Measurements from ENCODE around the gene THAP3.

THAP3 gene

DNA sequence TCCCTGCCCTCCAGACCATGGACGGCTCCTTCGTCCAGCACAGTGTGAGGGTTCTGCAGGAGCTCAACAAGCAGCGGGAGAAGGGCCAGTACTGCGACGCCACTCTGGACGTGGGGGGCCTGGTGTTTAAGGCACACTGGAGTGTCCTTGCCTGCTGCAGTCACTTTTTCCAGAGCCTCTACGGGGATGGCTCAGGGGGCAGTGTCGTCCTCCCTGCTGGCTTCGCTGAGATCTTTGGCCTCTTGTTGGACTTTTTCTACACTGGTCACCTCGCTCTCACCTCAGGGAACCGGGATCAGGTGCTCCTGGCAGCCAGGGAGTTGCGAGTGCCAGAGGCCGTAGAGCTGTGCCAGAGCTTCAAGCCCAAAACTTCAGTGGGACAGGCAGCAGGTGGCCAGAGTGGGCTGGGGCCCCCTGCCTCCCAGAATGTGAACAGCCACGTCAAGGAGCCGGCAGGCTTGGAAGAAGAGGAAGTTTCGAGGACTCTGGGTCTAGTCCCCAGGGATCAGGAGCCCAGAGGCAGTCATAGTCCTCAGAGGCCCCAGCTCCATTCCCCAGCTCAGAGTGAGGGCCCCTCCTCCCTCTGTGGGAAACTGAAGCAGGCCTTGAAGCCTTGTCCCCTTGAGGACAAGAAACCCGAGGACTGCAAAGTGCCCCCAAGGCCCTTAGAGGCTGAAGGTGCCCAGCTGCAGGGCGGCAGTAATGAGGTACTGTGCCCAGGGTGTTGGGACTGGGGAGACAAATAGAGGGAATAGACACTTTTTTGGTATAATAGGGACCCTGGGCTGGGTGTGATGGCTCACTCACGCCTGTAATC is 43.9 kb upstream of the THAP3 start:
- Histone ChIP-seq H3K9me3 (ENCODE audit: control extremely low read depth in 1 of 5, control insufficient read depth in 4 of 5, insufficient read depth in 2 of 5, low read depth in 1 of 5, low read length in 4 of 5) (no peaks in the 10 kb centered on the region), H3K4me3 (ENCODE audit: control insufficient read depth in 1 of 7, extremely low read depth in 1 of 7, insufficient read depth in 4 of 7, low read depth in 2 of 7, low read length in 6 of 7) (peak overlapping the region; percentile 64 to 85 (median 76)), H3K27ac (ENCODE audit: insufficient read depth in 1 of 2, low read depth in 1 of 2, low read length in 2 of 2, poor library complexity in 1 of 2, severe bottlenecking in 2 of 2) (peak overlapping the region; percentile 81 to 94), H3K36me3 (ENCODE audit: control insufficient read depth in 4 of 4, insufficient read depth in 4 of 4, low read length in 3 of 4) (peaks cover 0 to 9% (median 1%) of the 10 kb centered on the region in 4 experiments), H3K27me3 (replicated peaks in 2 of 5; ENCODE audit: control insufficient read depth in 4 of 5, insufficient read depth in 5 of 5, low read length in 4 of 5) (no peaks in the 10 kb centered on the region), H3K4me1 (ENCODE audit: control extremely low read depth in 1 of 4, control insufficient read depth in 4 of 4, insufficient read depth in 4 of 4, low read length in 3 of 4) (peaks cover 4 to 39% (median 34%) of the 10 kb centered on the region in 4 experiments)
- POLR2A ChIA-PET = interaction anchor here (0.6 to 1.3 kb wide), 5 partner anchors 19 to 28 kb away, joined by 3 to 11 read pairs (median 4); partner anchors contain the start of genes KLHL21 and TAS1R1
- CTCF ChIA-PET = interaction anchor here (0.8 to 2.6 kb wide), 11 partner anchors 9 to 66 kb away, joined by 3 to 12 read pairs (median 4); partner anchors contain the start of genes NOL9 and TAS1R1
- WGBS (ENCODE audit: insufficient coverage) = 37% methylated on average over 19 of the region's 19 CpGs
- DNase-seq = peak; percentile 31 to 46 (median 32)

DNA sequence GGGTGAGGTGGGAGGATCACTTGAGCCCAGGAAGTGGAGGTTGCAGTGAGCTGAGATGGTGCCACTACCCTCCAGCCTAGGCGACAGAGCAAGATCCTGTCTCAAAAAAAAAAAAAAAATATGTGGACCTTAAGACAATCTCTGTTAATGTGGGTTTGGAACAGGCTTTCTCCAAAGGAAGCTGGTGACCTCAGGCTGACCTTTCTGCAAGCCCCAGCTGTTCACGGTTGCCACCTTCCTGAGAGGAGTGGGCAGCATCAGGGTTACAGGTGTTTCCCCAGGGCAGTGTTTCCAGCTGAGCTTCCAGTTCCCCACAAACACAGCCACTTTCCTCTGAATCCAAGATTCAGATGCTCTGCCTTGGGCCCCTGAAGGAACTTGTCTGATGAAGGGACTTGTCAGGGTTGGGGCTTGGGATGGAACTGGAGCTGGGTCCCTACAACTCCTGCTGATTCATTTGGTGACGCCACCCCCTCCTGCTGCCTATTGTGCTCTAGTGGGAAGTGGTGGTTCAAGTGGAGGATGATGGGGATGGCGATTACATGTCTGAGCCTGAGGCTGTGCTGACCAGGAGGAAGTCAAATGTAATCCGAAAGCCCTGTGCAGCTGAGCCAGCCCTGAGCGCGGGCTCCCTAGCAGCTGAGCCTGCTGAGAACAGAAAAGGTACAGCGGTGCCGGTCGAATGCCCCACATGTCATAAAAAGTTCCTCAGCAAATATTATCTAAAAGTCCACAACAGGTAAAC is 42.9 kb upstream of the THAP3 start:
- Histone ChIP-seq H3K36me3 (ENCODE audit: control insufficient read depth in 4 of 4, insufficient read depth in 4 of 4, low read length in 3 of 4) (peaks cover 0 to 18% (median 3%) of the 10 kb centered on the region in 4 experiments), H3K9me3 (ENCODE audit: control extremely low read depth in 1 of 5, control insufficient read depth in 4 of 5, insufficient read depth in 2 of 5, low read depth in 1 of 5, low read length in 4 of 5) (no peaks in the 10 kb centered on the region), H3K27ac (ENCODE audit: insufficient read depth in 1 of 2, low read depth in 1 of 2, low read length in 2 of 2, poor library complexity in 1 of 2, severe bottlenecking in 2 of 2) (peak overlapping the region in 1 of 2 experiments; percentile 94), H3K27me3 (replicated peaks in 2 of 5; ENCODE audit: control insufficient read depth in 4 of 5, insufficient read depth in 5 of 5, low read length in 4 of 5) (no peaks in the 10 kb centered on the region), H3K4me1 (ENCODE audit: control extremely low read depth in 1 of 4, control insufficient read depth in 4 of 4, insufficient read depth in 4 of 4, low read length in 3 of 4) (peaks cover 4 to 44% (median 39%) of the 10 kb centered on the region in 4 experiments), H3K4me3 (ENCODE audit: control insufficient read depth in 1 of 7, extremely low read depth in 1 of 7, insufficient read depth in 4 of 7, low read depth in 2 of 7, low read length in 6 of 7) (peak overlapping the region in 4 of 7 experiments; percentile 20 to 84 (median 66))
- DNase-seq = peak; percentile 31 to 50 (median 50)
- 5% methylated on average over 6 of the region's 10 CpGs for WGBS (ENCODE audit: insufficient coverage)
- POLR2A ChIA-PET = interaction anchor here (0.6 to 1.3 kb wide), 3 partner anchors 18 to 26 kb away, joined by 3 to 8 read pairs (median 4); no protein-coding TSS in a partner anchor
- CTCF ChIA-PET = interaction anchor here (0.8 to 2.6 kb wide), 7 partner anchors 10 to 50 kb away, joined by 3 to 12 read pairs (median 4); no protein-coding TSS in a partner anchor

DNA sequence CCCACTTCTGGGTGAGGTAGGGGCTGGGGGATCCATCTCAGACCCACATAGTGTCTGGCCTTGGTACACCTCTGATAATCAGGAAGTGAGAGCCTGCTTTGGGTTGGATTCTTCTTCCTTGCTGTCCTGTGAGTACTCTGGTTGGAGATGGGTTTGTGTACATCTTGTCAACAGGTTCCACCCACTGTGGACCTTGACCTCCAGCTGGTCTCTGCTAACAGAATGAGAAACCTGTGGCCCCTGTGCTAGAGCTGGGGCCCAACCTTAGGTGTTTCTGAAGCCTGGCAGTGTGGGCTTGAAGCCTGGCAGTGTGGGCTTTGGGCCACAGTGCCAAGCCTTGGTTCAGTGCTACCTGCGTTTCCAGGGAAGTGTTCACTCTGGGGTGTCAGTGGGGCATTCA is 42.3 kb upstream of the THAP3 start:
- no peaks in the 10 kb centered on the region for H3K9me3 ChIP-seq (ENCODE audit: control extremely low read depth in 1 of 5, control insufficient read depth in 4 of 5, insufficient read depth in 2 of 5, low read depth in 1 of 5, low read length in 4 of 5)
- no CpG with 5 or more reads among the region's 1 CpG for WGBS (ENCODE audit: insufficient coverage)
- H3K36me3 ChIP-seq (ENCODE audit: control insufficient read depth in 4 of 4, insufficient read depth in 4 of 4, low read length in 3 of 4) = peaks cover 0 to 24% (median 6%) of the 10 kb centered on the region in 4 experiments
- no peaks in the 10 kb centered on the region for H3K27me3 ChIP-seq (replicated peaks in 2 of 5; ENCODE audit: control insufficient read depth in 4 of 5, insufficient read depth in 5 of 5, low read length in 4 of 5)
- ChIA-PET POLR2A (interaction anchor here (1.2 to 1.3 kb wide), 2 partner anchors 18 to 19 kb away, joined by 4 to 8 read pairs; no protein-coding TSS in a partner anchor), CTCF (interaction anchor here (1.0 to 1.3 kb wide), 4 partner anchors 9 to 52 kb away, joined by 3 to 7 read pairs (median 4); no protein-coding TSS in a partner anchor)
- DNase-seq = no peak
- H3K4me3 ChIP-seq (ENCODE audit: control insufficient read depth in 1 of 7, extremely low read depth in 1 of 7, insufficient read depth in 4 of 7, low read depth in 2 of 7, low read length in 6 of 7) = peak overlapping the region in 3 of 7 experiments; percentile 1 to 61 (median 39)
- H3K27ac ChIP-seq (ENCODE audit: insufficient read depth in 1 of 2, low read depth in 1 of 2, low read length in 2 of 2, poor library complexity in 1 of 2, severe bottlenecking in 2 of 2) = peak overlapping the region in 1 of 2 experiments; percentile 35
- H3K4me1 ChIP-seq (ENCODE audit: control extremely low read depth in 1 of 4, control insufficient read depth in 4 of 4, insufficient read depth in 4 of 4, low read length in 3 of 4) = peaks cover 4 to 50% (median 45%) of the 10 kb centered on the region in 4 experiments

DNA sequence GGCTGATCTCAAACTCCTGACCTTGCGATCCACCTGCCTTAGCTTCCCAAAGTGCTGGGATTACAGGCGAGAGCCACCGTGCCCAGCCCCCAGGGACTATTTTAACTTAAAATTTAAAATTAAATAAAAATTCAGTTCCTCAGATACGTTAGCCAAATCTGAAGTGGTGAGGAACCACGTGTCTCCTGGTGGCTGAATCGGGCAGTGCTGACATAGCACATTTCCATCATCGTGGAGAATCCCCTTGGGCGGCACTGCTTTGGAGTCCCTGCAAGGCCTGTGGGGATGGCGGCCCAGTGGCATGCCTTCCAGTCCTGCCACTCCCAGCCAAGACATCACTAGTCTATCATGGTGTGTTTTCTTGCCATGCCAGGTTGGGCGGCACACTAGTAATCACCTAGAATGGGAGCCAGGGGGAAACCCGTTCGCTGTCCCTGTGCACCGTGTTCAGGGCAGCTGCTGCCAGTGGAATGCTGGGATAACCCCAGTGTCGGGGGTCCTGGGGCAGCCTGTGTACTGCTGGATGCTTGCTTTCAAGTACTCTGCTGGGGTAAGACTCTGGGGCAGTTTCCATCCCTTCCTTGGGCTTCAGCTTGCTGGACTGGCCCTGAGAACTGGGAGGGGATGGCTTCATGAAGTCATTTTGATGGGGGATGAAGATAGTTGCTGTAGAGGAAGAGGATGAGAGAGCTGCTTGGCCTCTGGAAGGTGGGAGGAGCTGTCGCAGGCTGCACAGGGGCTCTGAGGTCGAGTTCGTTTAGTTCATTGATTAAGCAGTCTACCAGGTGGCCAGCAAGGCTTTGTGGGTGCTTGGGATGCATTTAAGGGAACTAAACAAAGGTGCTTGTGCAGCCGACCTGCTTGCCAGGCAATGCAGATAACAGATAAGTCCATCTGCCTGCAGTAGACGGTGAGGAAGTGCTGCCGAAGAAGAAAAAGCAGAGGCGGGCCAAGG is 40.3 kb upstream of the THAP3 start:
- H3K9me3 ChIP-seq (ENCODE audit: control extremely low read depth in 1 of 5, control insufficient read depth in 4 of 5, insufficient read depth in 2 of 5, low read depth in 1 of 5, low read length in 4 of 5) = no peaks in the 10 kb centered on the region
- H3K4me3 ChIP-seq (ENCODE audit: control insufficient read depth in 1 of 7, extremely low read depth in 1 of 7, insufficient read depth in 4 of 7, low read depth in 2 of 7, low read length in 6 of 7) = no peak overlapping the region
- ChIA-PET POLR2A (no interaction called here), CTCF (interaction anchor here (1.4 kb wide), 1 partner anchor 16 kb away, joined by 5 read pairs; no protein-coding TSS in a partner anchor)
- no peak overlapping the region for H3K27ac ChIP-seq (ENCODE audit: insufficient read depth in 1 of 2, low read depth in 1 of 2, low read length in 2 of 2, poor library complexity in 1 of 2, severe bottlenecking in 2 of 2)
- H3K27me3 ChIP-seq (replicated peaks in 2 of 5; ENCODE audit: control insufficient read depth in 4 of 5, insufficient read depth in 5 of 5, low read length in 4 of 5) = no peaks in the 10 kb centered on the region
- H3K36me3 ChIP-seq (ENCODE audit: control insufficient read depth in 4 of 4, insufficient read depth in 4 of 4, low read length in 3 of 4) = peaks cover 0 to 44% (median 18%) of the 10 kb centered on the region in 4 experiments
- DNase-seq = peak in 2 of 3 donors; percentile 44 to 45
- peaks cover 4 to 67% (median 57%) of the 10 kb centered on the region in 4 experiments for H3K4me1 ChIP-seq (ENCODE audit: control extremely low read depth in 1 of 4, control insufficient read depth in 4 of 4, insufficient read depth in 4 of 4, low read length in 3 of 4)
- 87% methylated on average over 18 of the region's 21 CpGs for WGBS (ENCODE audit: insufficient coverage)

DNA sequence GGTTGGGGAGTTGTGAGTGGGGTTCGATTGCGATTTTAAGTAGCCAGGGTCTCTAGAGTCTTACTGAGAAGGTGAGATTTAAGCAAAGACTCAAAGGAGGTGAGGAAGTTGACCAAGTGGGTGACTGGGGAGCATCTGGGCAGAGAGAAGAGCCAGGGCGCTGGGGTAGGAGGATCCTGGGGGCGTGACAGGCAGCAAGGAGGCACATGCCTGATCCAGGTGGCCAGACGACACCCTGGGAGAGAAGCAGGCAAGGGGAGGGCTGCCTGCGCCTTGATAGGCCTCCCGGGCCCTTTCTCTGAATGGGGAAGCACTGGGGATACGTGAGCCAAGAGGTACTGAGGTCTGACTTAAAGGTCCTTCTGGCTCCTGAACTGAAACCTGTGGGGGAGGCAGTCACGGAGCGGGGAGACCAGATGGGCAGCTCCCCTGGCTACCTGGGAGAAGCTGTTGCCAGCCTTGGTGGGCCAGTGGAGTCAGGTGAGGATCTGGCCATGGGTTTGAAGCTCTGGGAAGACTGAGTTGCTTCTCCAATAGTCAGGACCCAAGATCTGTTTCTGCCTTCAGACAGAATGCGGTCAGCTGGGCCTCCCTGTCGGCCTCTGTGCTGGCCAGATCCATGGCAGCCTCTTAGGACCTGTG is 39.5 kb upstream of the THAP3 start:
- Histone ChIP-seq H3K9me3 (ENCODE audit: control extremely low read depth in 1 of 5, control insufficient read depth in 4 of 5, insufficient read depth in 2 of 5, low read depth in 1 of 5, low read length in 4 of 5) (no peaks in the 10 kb centered on the region), H3K4me1 (ENCODE audit: control extremely low read depth in 1 of 4, control insufficient read depth in 4 of 4, insufficient read depth in 4 of 4, low read length in 3 of 4) (peaks cover 4 to 71% (median 63%) of the 10 kb centered on the region in 4 experiments), H3K4me3 (ENCODE audit: control insufficient read depth in 1 of 7, extremely low read depth in 1 of 7, insufficient read depth in 4 of 7, low read depth in 2 of 7, low read length in 6 of 7) (no peak overlapping the region), H3K27me3 (replicated peaks in 2 of 5; ENCODE audit: control insufficient read depth in 4 of 5, insufficient read depth in 5 of 5, low read length in 4 of 5) (no peaks in the 10 kb centered on the region), H3K27ac (ENCODE audit: insufficient read depth in 1 of 2, low read depth in 1 of 2, low read length in 2 of 2, poor library complexity in 1 of 2, severe bottlenecking in 2 of 2) (no peak overlapping the region), H3K36me3 (ENCODE audit: control insufficient read depth in 4 of 4, insufficient read depth in 4 of 4, low read length in 3 of 4) (peaks cover 0 to 52% (median 23%) of the 10 kb centered on the region in 4 experiments)
- CTCF ChIA-PET = no interaction called here
- no peak for DNase-seq
- POLR2A ChIA-PET = no interaction called here
- WGBS (ENCODE audit: insufficient coverage) = 97% methylated on average over 12 of the region's 12 CpGs

DNA sequence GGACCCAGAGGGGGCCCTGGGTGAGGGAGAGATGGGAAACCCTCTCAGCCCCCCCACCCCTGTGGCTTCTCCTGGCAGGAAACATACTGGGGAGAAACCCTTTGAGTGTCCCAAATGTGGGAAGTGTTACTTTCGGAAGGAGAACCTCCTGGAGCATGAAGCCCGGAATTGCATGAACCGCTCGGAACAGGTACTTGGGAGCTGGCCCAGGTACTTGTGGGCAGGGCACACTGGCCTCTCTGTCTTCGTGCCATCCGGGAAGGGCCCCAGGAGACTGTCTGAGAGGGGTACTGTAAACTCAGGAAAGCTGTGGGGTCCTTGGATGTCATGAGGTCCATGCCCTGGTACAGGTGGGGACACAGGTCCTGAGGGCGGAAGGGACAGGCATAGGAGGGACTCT is 38.8 kb upstream of the THAP3 start:
- DNase-seq = no peak
- H3K4me1 ChIP-seq (ENCODE audit: control extremely low read depth in 1 of 4, control insufficient read depth in 4 of 4, insufficient read depth in 4 of 4, low read length in 3 of 4) = peaks cover 8 to 71% (median 63%) of the 10 kb centered on the region in 4 experiments
- H3K27me3 ChIP-seq (replicated peaks in 2 of 5; ENCODE audit: control insufficient read depth in 4 of 5, insufficient read depth in 5 of 5, low read length in 4 of 5) = no peaks in the 10 kb centered on the region
- 100% methylated on average over 5 of the region's 7 CpGs for WGBS (ENCODE audit: insufficient coverage)
- ChIA-PET CTCF (no interaction called here), POLR2A (no interaction called here)
- H3K4me3 ChIP-seq (ENCODE audit: control insufficient read depth in 1 of 7, extremely low read depth in 1 of 7, insufficient read depth in 4 of 7, low read depth in 2 of 7, low read length in 6 of 7) = no peak overlapping the region
- H3K27ac ChIP-seq (ENCODE audit: insufficient read depth in 1 of 2, low read depth in 1 of 2, low read length in 2 of 2, poor library complexity in 1 of 2, severe bottlenecking in 2 of 2) = no peak overlapping the region
- H3K9me3 ChIP-seq (ENCODE audit: control extremely low read depth in 1 of 5, control insufficient read depth in 4 of 5, insufficient read depth in 2 of 5, low read depth in 1 of 5, low read length in 4 of 5) = no peaks in the 10 kb centered on the region
- peaks cover 0 to 59% (median 25%) of the 10 kb centered on the region in 4 experiments for H3K36me3 ChIP-seq (ENCODE audit: control insufficient read depth in 4 of 4, insufficient read depth in 4 of 4, low read length in 3 of 4)

Measured in common myeloid progenitor, CD34-positive (primary cell).